ENCODE measurements around the gene ATP1B4.
"Not testable (repeated sequence)": the region's sequence is repeated elsewhere in the genome, so short reads cannot be mapped to it uniquely, and the experiment has no call there.

ATP1B4 gene

GRCh38 chrX:120361764-120362305 is at the start of gene ATP1B4:
TSS of gene ATP1B4 (plus strand) at chrX:120362089. CDS start at chrX:120362169, 80 bp downstream.
- DNase-seq: no peak

- no peak for DNase-seq
Observed at GRCh38 chrX:120315776-120316175, 46.1 kb upstream of the ATP1B4 start.

GRCh38 chrX:120316587-120317283 is 45.2 kb upstream of the ATP1B4 start:
- DNase-seq: no peak

GRCh38 chrX:120318411-120318810 is 43.5 kb upstream of the ATP1B4 start:
- no peak for DNase-seq

- no peak for DNase-seq
Observed at GRCh38 chrX:120321520-120322281, 40.2 kb upstream of the ATP1B4 start.

GRCh38 chrX:120331116-120331515 is 30.8 kb upstream of the ATP1B4 start:
- DNase-seq: no peak

GRCh38 chrX:120332394-120332793 is 29.5 kb upstream of the ATP1B4 start:
- DNase-seq: no peak

- DNase-seq: no peak
Observed at GRCh38 chrX:120334151-120334550, 27.7 kb upstream of the ATP1B4 start.

- DNase-seq: no peak
Observed at GRCh38 chrX:120334603-120335002, 27.3 kb upstream of the ATP1B4 start.

- no peak for DNase-seq
Observed at GRCh38 chrX:120335289-120335688, 26.6 kb upstream of the ATP1B4 start.

- DNase-seq: no peak
Observed at GRCh38 chrX:120336899-120337298, 25.0 kb upstream of the ATP1B4 start.

GRCh38 chrX:120344566-120344965 is 17.3 kb upstream of the ATP1B4 start:
- DNase-seq: not testable (repeated sequence)

GRCh38 chrX:120350450-120351138 is 11.3 kb upstream of the ATP1B4 start:
- DNase-seq: no peak

- no peak for DNase-seq
Observed at GRCh38 chrX:120356084-120356483, 5.8 kb upstream of the ATP1B4 start.

GRCh38 chrX:120357186-120357585 is 4.7 kb upstream of the ATP1B4 start:
- no peak for DNase-seq

GRCh38 chrX:120358737-120359456 is 3.0 kb upstream of the ATP1B4 start:
- DNase-seq: peak; percentile 44

GRCh38 chrX:120365320-120365719 is 3.4 kb downstream of the ATP1B4 start:
- DNase-seq: peak; percentile 35

- no peak for DNase-seq
Observed at GRCh38 chrX:120365968-120366367, 4.1 kb downstream of the ATP1B4 start.

GRCh38 chrX:120366794-120367193 is 4.9 kb downstream of the ATP1B4 start:
- DNase-seq: no peak

- no peak for DNase-seq
Observed at GRCh38 chrX:120367402-120368109, 5.7 kb downstream of the ATP1B4 start.

GRCh38 chrX:120372667-120373370 is 10.9 kb downstream of the ATP1B4 start:
- no peak for DNase-seq
